Measurements from ENCODE around the gene NCAM2.
"Not testable (repeated sequence)": the region's sequence is repeated elsewhere in the genome, so short reads cannot be mapped to it uniquely, and the experiment has no call there.

Gene NCAM2

GRCh38 chr21:21345296-21345695, 347.1 kb downstream of the NCAM2 start:
- DNase-seq = no peak

DNA sequence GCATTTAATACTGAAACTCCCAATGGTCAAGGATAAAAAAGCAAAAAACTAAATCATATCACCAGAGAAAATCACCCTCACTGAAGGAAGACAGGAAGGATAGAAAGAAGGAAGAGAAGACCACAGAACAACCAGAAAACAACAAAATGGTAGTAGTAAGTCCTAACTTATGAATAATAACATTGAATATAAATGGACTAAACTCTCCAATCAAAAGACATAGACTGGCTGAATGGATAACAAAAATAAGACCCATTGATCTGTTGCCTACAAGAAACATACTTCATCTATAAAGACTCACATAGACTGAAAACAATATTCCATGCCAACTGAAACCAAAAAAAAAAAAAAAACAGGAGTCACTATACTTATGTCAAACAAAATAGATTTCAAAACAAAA, 347.7 kb downstream of the NCAM2 start:
- no peak for DNase-seq

- peak in 1 of 3 experiments; percentile 21 for DNase-seq
Observed at GRCh38 chr21:21366277-21366676, 368.1 kb downstream of the NCAM2 start.

DNA sequence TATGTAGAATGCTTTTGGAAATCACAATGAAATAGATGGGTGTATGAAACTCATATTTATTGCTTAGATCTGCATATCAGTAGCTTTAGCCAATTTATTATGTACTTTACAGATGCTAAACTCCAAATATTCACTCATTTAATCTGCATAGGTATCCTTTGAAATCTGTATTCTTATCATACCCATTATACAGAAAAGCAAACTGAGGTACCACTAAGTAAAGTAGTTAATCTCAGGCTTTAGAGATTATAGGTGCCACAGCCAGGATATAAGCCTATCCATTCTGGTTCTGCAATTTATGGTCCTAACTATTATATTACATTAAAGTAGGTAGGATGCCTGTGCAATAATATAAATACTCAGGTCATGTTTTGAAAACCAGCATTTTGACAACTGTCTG, 369.4 kb downstream of the NCAM2 start:
- DNase-seq = no peak

DNA sequence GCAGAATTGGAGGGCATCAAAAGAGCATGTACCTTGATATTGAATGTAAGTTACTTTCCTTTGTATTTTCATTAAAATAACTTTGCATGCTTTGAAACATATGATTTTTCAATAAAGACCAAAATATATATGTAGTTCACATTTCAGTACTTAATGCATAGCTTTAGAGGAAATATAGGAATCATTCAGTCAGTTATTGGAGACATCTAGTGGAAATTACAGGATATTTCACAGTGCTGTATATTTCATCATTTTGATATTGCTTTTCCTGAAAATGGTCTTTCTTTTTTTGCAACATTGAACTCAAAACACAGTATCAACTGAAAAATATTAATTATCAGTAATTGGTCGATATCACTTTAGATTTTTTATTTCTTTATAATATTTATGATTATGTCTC, 375.8 kb downstream of the NCAM2 start:
- peak in 1 of 3 experiments; percentile 40 for DNase-seq

GRCh38 chr21:21383126-21383525, 384.9 kb downstream of the NCAM2 start:
- no peak for DNase-seq

- no peak for DNase-seq
Observed at GRCh38 chr21:21384977-21385376, 386.8 kb downstream of the NCAM2 start.

- peak in 1 of 3 experiments; percentile 23 for DNase-seq
Observed at GRCh38 chr21:21385404-21385803, 387.2 kb downstream of the NCAM2 start.

DNA sequence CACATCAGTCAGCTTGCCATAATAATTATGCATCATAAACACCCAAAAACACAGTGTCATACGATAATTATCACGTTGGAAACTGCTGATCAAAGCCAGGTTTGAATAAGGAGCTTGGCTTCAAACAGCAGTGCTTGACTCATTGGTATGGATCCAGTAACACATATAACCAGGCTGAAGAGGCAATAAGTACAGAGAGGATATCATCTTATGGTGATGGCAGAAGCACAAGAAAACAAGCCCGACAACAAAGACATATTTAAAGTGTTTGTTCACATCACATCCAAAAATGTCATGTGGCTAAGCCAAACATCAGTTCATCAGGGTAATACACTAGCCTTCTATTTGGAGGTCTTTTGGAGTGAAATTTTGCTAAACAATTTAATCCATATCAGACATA, 389.7 kb downstream of the NCAM2 start:
- DNase-seq = peak in 2 of 3 experiments; percentile 10 to 46

- no peak for DNase-seq
Observed at GRCh38 chr21:21394064-21394463, 395.9 kb downstream of the NCAM2 start.

GRCh38 chr21:21396424-21396823, 398.2 kb downstream of the NCAM2 start:
- no peak for DNase-seq

DNA sequence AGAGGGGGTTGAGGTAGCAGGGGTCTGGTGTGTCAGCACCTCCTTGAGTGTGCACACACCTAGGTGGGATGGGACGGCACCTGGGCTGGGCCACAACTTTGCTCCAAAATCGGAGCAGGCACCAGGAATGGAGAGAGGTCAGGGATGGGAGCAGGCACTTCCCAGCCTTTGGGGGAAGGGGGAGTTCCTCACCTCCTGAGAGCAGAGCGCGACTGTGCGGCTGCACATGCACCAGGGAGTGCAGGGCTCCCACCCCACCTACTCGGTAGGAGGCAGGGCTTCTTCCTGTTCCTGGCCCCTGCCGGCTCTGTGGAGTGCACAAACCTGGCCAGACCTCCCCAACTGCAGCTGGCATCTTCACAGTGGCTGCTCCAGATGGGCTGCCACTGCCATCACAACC, 399.3 kb downstream of the NCAM2 start:
- no peak for DNase-seq

DNA sequence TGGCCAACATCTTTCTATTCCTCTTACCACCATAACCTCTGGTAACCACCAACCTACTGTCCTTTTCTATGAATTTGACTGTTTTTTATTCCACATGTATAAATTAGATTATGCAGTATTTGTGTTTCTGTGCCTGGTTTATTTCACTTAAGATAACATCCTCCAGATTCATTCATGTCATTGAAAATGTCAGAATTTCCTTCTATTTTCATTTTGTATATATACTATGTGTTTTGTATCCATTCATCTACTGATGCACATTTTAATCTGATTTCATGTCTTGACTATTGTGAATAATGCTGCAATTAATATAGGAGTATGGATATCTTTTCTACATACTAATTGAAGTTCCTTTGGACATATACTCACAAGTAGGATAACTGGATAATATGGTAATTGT, 403.2 kb downstream of the NCAM2 start:
- DNase-seq = no peak

DNA sequence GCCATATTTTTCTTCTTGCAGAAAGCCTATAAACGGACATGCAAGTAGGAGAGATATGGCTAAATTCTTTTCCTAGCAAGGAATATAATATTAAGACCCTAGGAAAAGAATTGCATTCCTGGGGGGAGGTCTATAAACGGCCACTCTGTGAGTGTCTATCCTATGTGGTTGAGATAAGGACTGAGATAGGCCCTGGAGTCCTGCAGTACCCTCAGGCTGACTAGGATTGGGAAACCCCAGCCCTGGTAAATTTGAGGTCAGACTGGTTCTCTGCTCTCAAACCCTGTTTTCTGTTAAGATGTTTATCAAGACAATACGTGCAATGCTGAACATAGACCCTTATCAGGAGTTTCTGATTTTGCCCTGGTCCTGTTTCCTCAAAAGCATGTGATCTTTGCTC, 404.0 kb downstream of the NCAM2 start:
- not testable (repeated sequence) for DNase-seq

- not testable (repeated sequence) for DNase-seq
Observed at GRCh38 chr21:21404261-21404660, 406.1 kb downstream of the NCAM2 start.

- no peak for DNase-seq
Observed at GRCh38 chr21:21406921-21407320, 408.7 kb downstream of the NCAM2 start.

DNA sequence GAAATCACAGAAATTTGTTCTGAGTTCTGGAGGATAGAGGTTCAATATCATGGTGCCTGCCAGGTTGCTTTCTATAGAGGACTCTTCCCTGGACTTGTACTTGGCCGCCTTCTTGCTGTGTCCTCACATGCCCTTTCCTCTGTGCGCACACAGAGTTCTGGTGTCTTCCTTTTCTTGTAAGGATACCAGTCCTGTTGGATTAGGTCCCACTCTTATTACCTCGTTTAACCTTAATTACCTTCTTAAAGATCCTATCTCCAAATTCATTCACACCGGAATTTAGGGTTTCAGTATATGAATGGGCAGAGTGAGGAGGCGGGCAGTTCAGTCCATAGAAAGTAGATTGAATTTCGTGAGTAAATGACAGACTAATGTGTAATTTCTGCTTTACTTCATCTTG, 413.9 kb downstream of the NCAM2 start:
- no peak for DNase-seq

- DNase-seq = no peak
Observed at GRCh38 chr21:21415741-21416140, 417.5 kb downstream of the NCAM2 start.

DNA sequence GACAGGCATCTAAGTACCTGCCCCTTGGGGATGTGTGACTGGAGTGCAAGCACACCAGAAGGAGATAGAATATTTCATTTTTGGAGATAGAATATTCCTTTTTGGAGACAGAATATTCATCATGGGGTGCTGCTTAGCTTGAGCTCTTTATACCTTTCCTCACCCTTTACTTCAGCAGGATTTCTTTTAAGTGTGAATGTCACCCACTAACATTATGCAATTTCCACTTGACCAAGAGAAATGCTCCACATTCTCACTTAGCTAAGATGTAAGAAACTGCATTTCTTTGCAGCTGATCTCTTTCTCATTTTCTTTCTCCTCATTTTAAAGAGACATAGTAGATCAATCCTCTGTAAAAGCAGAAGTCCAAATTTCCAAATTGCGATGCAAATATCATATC, 436.7 kb downstream of the NCAM2 start:
- DNase-seq = no peak

GRCh38 chr21:21436012-21436534, 437.9 kb downstream of the NCAM2 start:
- DNase-seq = no peak

- no peak for DNase-seq
Observed at GRCh38 chr21:21439761-21440160, 441.6 kb downstream of the NCAM2 start.

DNA sequence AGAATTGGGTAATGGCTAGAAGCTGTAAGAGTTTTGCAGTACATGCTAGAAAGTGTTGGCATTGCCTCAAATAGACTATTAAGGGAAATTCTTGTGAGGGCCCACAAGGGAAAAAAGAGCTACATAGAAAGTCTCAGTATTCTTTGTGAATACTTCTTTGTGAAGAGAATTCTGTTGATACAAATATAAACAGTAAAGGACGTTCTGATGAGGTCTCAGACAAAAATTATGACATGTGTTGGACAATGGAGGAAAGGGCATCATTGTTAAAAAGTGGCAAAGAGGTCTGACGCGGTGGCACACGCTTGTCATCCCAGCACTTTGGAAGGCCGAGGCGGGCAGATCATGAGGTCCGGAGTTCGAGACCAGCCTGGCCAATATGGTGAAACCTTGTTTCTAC, 458.9 kb downstream of the NCAM2 start:
- DNase-seq = no peak

GRCh38 chr21:21458124-21458631, 460.0 kb downstream of the NCAM2 start:
- no peak for DNase-seq

- no peak for DNase-seq
Observed at GRCh38 chr21:21460979-21461378, 462.8 kb downstream of the NCAM2 start.

DNA sequence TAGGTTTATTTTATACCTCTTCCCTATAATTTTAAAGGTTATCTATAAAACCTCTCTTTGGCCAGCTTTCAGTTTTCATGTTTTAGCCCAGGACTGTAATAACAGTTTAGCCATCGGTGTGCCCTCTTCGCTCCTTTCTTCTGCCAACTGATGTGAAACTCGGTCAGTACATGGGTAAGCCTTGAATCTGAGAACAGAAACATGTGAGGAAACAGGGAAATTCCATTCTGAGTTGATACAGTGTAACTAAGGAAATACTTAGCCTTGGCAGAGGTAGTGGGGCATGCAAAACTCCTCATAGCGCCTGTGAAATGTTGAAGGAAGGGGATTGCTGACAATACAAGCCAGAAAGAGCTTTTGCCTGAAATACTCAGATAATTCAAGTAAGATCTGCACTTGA, 465.2 kb downstream of the NCAM2 start:
- no peak for DNase-seq

DNA sequence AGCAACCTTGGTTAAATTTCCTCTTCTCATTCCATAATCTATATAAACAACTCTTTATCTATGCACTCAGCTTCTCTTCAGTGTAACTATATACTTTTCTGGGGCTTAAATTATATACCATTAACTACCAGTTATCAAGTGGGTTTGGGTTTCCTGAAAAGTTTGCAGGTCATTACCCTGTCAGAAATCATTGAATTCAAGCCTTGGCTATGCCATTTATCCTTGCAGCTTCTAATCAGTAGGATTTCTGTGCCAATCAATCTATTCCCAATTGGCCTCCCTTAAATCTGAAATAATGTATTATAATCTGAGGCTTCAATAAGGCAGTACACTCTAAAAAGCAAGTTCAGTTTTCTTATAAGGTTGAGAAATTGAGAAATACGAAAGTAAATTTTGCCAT, 466.5 kb downstream of the NCAM2 start:
- no peak for DNase-seq

Data from NCI-H1417 (cell line).